ENCODE measurements around the gene DACT1. TPM values are rescaled to one million over a fixed set of nuclear protein-coding genes. Genes with fewer than 3 reads are reported as not detected.

Gene DACT1
- total RNA-seq, 2 experiments from 2014 or later, result not detected

DNA sequence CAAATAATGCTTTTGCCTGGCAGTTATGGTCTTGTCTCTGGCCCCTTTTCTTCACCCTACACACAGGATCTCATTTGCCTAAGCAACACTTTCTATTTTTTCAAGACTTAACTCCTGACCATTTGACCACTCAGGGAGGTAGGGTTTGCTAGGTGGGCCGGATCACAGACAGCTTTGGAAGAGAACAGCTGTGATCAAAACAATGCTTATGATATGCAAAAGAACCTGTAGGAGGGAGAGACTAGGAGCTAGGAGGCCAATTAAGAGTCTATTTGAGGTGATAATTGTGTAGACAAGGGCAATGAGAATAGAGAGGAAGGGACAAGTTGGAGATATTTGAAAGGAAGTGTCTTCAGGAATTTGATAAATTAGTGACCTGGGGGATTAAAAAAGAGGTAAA lies 12.3 kb upstream of the DACT1 start:
- POLR2A ChIA-PET, result no interaction called here
- CTCF ChIA-PET (ENCODE audit: unreplicated experiment), result no interaction called here
- no TSS peak for BruUV-seq (replicated peaks)
- Histone ChIP-seq H3K36me3 (ENCODE audit: insufficient read depth, low read length) (no peaks in the 10 kb centered on the region), H3K4me1 (ENCODE audit: insufficient read depth, low read length, poor library complexity, severe bottlenecking) (no peaks in the 10 kb centered on the region), H3K27ac (ENCODE audit: low read depth, low read length, poor library complexity, severe bottlenecking) (no peak overlapping the region), H3K9me3 (ENCODE audit: low read length) (no peaks in the 10 kb centered on the region), H3K4me3 (ENCODE audit: low read depth, low read length, poor library complexity, severe bottlenecking) (no peak overlapping the region), H3K9me2 (ENCODE audit: insufficient read depth, low read length) (no peaks in the 10 kb centered on the region), H3K4me2 (ENCODE audit: low read length) (no peak overlapping the region), H4K20me1 (ENCODE audit: insufficient read depth, low read length) (no peaks in the 10 kb centered on the region), H2AFZ (ENCODE audit: low read length) (no peak overlapping the region), H3K79me2 (ENCODE audit: insufficient read depth, low read depth, low read length) (no peaks in the 10 kb centered on the region)
- intact Hi-C loops (cut with micrococcal nuclease; ENCODE audit: unreplicated experiment), result no loop called here
- TF ChIP-seq EZH2phosphoT487 (IDR thresholded peaks at IDR 0.05; ENCODE audit: borderline replicate concordance, low read depth, low read length) (no peak), CTCF (conservative IDR thresholded peaks at IDR 0.05; ENCODE audit: low read length) (no peak)
- no peak for DNase-seq (ENCODE audit: low spot score)

- no peak for DNase-seq (ENCODE audit: low spot score)
- Histone ChIP-seq H2AFZ (ENCODE audit: low read length) (no peak overlapping the region), H3K4me3 (ENCODE audit: low read depth, low read length, poor library complexity, severe bottlenecking) (no peak overlapping the region), H3K9me3 (ENCODE audit: low read length) (no peaks in the 10 kb centered on the region), H3K4me2 (ENCODE audit: low read length) (no peak overlapping the region), H3K79me2 (ENCODE audit: insufficient read depth, low read depth, low read length) (no peaks in the 10 kb centered on the region), H3K36me3 (ENCODE audit: insufficient read depth, low read length) (no peaks in the 10 kb centered on the region), H3K4me1 (ENCODE audit: insufficient read depth, low read length, poor library complexity, severe bottlenecking) (no peaks in the 10 kb centered on the region), H3K9me2 (ENCODE audit: insufficient read depth, low read length) (no peaks in the 10 kb centered on the region), H3K27ac (ENCODE audit: low read depth, low read length, poor library complexity, severe bottlenecking) (no peak overlapping the region), H4K20me1 (ENCODE audit: insufficient read depth, low read length) (no peaks in the 10 kb centered on the region)
- intact Hi-C loops (cut with micrococcal nuclease; ENCODE audit: unreplicated experiment), result no loop called here
- BruUV-seq (replicated peaks), result no TSS peak
- ChIA-PET CTCF (ENCODE audit: unreplicated experiment) (no interaction called here), POLR2A (no interaction called here)
- no peak for TF ChIP-seq EZH2phosphoT487 (IDR thresholded peaks at IDR 0.05; ENCODE audit: borderline replicate concordance, low read depth, low read length)
- TF ChIP-seq CTCF (conservative IDR thresholded peaks at IDR 0.05; ENCODE audit: low read length), result no peak
Measured at GRCh38 chr14:58626431-58626831, 11.3 kb upstream of the DACT1 start.

GRCh38 chr14:58628406-58628805 lies 9.4 kb upstream of the DACT1 start:
- H3K36me3 ChIP-seq (ENCODE audit: insufficient read depth, low read length), result no peaks in the 10 kb centered on the region
- intact Hi-C loops (cut with micrococcal nuclease; ENCODE audit: unreplicated experiment), result no loop called here
- CTCF ChIA-PET (ENCODE audit: unreplicated experiment), result no interaction called here

More at GRCh38 chr14:58628406-58628805, 9.4 kb upstream of the DACT1 start:
- H4K20me1 ChIP-seq (ENCODE audit: insufficient read depth, low read length), result no peaks in the 10 kb centered on the region
- TF ChIP-seq CTCF (conservative IDR thresholded peaks at IDR 0.05; ENCODE audit: low read length) (no peak), EZH2phosphoT487 (IDR thresholded peaks at IDR 0.05; ENCODE audit: borderline replicate concordance, low read depth, low read length) (no peak)
- no peak overlapping the region for H3K4me2 ChIP-seq (ENCODE audit: low read length)
- DNase-seq (ENCODE audit: low spot score), result no peak
- H2AFZ ChIP-seq (ENCODE audit: low read length), result no peak overlapping the region
- no peak overlapping the region for H3K4me3 ChIP-seq (ENCODE audit: low read depth, low read length, poor library complexity, severe bottlenecking)
- no peaks in the 10 kb centered on the region for H3K4me1 ChIP-seq (ENCODE audit: insufficient read depth, low read length, poor library complexity, severe bottlenecking)
- H3K9me3 ChIP-seq (ENCODE audit: low read length), result no peaks in the 10 kb centered on the region
- POLR2A ChIA-PET, result no interaction called here
- H3K27ac ChIP-seq (ENCODE audit: low read depth, low read length, poor library complexity, severe bottlenecking), result no peak overlapping the region
- no TSS peak for BruUV-seq (replicated peaks)
- H3K9me2 ChIP-seq (ENCODE audit: insufficient read depth, low read length), result no peaks in the 10 kb centered on the region
- H3K79me2 ChIP-seq (ENCODE audit: insufficient read depth, low read depth, low read length), result no peaks in the 10 kb centered on the region

Data from OCI-LY7 (cell line).